Nucleus accumbens (tissue), 56 donors: ENCODE data around the gene CCDC194.

Experiments used
- DNase-seq, 56 donors: peaks; one replicate each; lab custom pipeline; 2025; lab: John Stamatoyannopoulos, UW

The CCDC194 gene

DNA sequence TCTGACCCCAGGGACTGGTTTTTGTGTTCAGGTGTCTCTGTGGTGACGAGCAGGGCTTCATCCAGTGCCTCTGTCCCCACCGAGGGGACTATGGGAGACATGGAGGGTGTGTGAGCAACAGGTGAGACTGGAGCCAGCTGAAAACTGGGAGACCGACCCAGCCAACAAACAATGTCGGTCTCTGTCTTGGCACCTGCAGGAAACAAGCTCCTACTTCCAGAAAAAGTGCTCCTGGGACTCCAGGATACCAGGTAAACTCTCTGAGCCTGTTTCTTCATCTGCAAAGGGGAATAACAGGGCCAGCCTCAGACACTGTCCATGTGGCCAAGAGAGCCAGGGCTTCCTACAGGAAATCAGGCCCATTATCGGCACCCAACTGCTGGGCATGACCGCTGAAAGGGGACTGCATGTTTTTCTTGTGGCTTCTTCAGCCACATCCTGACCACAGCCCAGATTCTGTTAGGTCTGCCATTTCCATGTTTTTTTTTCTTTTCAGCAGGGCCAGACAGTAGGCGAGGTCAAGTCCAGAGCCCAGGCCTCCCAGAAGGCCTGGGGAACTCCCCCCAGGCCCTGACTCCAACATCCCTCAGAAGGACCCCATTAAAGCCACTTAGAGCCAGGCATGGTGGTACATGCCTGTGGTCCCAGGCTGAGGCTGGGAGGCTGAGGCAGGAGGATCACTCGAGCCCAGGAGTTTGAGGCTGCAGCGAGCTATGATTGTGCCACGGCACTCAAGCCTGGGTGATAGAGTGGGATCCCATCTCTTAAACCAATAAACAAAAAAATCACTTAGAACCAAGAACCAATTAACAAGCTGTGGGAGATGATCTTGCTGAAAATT is 12.3 kb upstream of the CCDC194 start:
- DNase-seq, result peak in 5 of 56 donors; percentile 3 to 24 (median 5)

DNA sequence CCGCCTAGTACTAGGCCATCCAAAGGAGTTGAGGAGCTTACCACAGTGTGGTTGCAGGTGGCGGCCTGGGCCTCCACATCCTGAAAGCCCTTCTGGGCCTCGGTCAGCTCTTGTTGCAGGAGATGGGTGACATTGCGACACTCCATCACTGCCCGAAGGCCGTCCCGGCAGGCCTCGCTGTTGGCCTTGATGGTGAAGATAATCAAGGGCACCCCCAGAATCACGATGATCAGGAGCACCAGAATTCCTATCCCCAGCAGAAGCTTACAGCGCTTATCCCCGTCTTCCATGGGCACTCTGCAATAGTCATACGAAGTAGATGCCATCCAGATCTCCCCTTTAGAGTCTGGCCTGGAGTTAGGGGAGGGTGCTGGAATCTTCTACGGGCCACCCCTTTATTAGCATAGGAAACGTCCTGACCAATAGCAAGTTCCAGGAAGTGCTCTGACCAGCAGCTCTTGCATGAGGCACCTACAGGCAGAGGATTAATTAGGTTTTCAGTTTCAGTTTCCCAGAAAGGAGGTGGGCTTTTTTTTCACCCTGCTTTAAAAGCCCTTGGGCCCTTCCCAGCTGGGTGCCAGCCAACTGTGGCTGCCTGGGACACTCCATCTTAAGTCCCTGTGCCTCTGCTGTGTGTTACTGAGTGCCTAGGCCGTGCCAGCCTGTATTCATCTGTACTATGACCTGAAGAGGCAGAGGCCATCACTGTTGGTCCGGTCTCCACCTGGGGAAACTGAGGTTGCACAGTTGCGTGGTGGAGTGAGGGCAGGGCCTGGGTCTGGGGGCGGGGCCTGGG is 11.5 kb upstream of the CCDC194 start, which contains the start of gene BST2:
BST2 (minus strand) TSS at position 381 of the 796 bp plus-strand sequence; CDS start at position 326, 55 bp downstream.
- peak in 24 of 56 donors; percentile 1 to 59 (median 18) for DNase-seq

DNA sequence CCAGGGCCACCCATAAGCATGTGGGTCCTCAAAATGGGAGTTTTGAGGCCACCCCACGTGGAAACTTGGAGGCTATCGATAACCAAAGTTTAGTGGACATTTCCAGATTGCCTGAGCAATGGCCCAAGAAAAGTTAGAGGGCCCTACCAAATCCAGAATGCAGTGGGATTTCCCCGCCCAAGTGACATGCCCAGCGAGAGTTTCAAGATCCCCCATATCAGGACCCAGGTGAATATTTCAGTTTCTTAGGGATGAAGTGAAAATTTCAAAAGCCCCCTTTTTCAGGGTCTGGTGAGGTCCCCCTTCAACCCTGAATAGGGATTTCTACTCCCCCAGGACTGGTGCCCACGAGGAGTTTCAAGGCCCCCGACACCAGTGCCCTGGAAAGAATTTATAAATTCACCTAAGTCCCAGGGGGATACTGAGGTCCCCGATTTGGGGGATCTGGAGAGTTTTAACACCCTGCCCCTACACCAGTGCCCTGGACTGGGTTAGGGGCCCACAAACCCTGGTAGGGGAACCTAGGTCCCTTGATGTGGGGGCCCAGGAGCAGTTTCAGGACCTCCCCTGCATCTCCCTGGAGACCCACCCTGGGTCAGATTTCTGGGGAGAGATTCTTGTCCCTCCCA is 10.7 kb upstream of the CCDC194 start:
- DNase-seq, result no peak

DNA sequence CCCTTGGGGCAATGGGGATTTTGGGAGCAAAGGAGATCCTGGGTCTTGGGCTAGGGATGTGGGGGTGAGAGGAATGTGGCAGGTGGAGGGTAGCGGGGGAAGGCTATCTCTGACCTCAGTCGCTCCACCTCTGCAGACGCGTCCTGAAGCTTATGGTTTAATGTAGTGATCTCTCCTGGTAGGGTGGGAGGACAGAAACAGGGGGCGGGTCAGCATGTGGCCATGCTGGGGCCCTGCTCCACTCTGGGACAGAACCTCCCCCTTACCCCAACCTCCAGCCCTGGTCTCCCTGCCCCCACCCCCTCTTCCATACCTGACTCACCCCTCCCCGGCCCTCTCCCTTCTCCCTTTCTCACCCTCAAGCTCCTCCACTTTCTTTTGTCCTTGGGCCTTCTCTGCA is 10.0 kb upstream of the CCDC194 start:
- no peak for DNase-seq

DNA sequence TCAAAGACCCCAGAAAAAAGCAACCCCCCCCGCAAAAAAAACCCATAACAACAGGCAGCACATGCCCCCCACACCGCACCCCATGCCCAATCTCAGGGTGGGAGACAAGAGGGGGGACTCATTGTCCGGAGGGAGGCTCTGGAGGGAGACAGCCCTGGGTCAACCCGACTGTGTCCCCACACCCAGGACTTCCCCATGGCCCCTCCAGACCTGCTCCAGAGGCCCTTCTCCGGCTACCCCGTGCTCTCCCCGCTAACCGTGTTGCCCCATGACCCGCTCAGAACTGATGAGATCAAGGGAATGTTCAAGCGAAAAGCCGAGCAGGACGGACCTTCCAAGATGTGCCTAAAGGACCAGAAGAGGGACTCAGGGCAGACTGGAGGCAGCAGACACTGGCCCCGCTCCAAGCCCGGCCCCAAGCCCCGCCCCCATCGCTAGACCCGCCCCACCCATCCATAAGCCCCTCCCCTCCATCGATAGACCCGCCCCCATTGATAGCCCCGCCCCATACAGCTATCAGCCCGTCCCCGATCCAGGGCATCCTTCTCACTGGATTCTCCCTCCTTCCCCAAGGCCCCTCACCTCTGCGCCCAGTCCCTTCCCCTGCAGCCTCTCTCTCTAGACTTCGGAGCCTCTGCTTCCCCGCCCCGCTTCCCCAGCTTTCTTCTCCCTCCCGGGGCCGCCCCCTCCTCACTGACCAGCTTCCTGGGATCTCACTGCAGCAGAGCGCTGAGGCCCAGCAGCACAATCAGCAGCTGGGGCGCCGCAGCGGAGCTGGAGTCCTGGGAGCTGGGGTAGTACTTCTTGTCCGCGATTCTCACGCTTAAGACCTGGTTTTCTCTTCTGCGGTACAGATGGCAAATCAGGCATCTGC is 9.2 kb upstream of the CCDC194 start:
- DNase-seq, result peak in 2 of 56 donors; percentile 35 to 42

DNA sequence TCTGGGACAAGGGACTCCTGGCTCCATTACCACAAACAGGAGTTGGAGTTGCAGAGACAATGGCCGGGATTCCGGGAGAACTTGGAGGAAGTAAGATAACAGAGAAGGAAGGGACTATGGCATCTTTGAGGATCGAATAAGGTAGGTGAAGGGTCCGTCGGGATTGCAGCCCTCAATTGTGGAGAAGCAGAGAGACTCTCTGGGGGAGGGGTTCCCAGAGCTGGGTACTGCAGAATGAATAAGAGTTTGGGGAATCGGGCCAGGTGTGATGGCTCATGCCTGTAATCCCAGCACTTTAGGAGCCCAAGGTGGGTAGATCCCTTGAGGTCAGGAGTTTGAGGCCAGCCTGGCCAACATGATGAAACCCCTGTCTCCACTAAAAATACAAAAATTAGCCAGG is 7.6 kb upstream of the CCDC194 start:
- no peak for DNase-seq

DNA sequence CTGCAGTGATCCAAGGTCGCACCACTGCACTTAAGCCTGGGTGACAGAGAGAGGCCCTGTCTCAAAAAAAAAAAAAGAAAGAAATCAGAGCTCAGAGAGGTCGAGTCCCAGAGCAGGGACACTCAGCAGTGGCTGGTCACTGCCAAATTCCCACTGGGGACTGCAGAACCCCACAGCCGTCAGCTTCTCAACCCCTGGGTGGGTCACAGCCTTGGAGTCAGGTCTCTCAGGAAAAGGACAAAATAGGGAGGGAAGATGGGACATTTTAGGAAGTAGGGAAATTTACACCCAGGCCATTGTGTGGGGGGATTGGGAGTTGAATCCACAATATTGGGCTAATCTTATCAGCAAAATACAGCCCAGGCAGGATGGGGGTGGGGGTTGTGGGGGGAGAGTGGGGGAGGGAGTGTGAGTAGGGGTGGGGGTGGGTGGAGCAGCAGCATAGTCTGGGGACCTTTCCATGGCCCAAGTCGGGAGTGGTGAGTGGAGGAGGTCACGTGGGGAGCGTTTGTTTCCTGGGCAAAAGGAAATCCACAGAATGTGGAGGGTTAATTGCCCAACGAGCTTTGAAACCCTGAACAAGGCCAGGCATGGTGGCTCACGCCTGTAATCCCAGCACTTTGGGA is 5.0 kb upstream of the CCDC194 start:
- no peak for DNase-seq

DNA sequence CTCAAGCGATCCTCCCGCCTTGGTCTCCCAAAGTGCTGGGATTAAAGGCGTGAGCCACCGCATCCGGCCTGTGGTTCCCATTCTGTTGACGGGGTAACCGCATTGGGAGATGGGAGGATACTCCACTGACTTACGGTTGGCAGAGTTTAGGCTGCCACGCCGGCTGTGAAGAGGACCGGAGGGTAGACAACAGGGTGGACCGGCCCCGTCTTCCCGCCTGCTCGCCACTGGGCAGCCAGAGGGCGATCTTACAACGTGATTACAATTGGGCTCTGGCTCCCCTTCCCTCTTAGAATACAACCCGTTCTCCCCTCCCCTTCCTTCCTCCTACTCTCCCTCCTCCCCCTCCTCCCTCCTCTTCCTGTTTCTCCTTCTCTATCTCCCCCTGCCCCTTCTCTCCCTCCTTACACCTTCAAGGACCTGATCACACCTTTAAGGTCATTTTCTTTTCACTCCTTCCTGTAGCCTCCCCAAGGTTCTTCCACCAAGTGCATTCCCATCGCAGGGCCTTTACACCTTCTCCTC is 957 bp upstream of the CCDC194 start:
- peak in 5 of 56 donors; percentile 8 to 33 (median 13) for DNase-seq

DNA sequence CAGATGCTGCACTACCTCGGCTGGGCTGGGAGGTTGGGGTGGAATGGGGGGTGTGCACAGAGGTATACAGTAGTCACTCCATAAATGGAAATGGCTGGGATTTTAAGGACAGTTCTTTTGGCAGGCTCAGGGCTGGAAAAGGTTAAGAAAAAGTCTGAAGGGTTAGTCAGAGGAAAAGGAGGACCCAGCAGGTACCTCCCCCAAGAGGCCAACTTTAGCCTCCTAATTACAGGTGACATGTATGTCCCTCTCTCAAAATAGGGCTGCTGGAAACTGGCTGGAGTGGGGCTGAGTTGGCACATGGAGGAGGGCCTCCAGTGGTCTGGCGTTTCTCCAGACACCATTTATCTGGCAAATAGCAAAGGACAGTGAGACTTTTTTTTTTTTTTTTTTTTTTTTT is 994 bp downstream of the CCDC194 start:
- no peak for DNase-seq

DNA sequence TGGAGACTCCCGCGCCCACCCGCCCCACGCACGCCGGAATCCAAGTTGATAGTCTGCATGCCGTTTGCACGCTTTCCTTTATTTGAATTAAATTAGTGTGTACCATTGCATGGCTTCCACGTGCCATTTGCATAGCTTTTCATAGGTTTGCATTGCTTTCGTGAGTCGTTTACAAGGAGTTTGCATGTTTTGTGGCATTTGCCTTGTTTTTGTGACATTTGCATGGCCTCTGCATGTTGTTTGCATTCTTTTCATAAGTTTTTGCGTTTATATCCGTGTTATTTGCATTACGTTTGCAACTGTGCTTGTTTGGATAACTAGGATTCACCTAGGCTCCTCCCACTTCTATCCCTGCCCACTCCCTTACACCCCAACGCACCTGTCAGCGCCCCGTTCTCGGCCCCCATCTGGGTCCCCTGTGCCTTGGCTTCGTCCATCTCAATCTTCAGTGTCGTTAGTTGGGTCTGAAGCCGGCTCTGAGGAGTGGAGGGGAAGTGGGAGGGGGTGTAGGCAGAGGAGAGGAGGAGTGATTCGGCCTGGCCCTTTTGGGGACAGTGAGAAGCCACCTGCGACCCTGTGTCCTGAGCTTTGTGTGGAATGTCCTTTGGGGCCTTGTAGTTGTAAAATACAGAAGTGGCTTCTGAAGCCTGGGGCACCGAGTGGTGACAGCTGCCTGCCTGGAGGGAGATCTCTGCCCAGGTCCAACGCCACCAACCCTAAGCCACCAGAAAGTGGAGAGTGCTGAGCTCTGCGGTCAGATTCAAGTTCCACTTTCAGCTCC is 2.4 kb downstream of the CCDC194 start:
- DNase-seq, result peak in 1 of 56 donors; percentile 6

DNA sequence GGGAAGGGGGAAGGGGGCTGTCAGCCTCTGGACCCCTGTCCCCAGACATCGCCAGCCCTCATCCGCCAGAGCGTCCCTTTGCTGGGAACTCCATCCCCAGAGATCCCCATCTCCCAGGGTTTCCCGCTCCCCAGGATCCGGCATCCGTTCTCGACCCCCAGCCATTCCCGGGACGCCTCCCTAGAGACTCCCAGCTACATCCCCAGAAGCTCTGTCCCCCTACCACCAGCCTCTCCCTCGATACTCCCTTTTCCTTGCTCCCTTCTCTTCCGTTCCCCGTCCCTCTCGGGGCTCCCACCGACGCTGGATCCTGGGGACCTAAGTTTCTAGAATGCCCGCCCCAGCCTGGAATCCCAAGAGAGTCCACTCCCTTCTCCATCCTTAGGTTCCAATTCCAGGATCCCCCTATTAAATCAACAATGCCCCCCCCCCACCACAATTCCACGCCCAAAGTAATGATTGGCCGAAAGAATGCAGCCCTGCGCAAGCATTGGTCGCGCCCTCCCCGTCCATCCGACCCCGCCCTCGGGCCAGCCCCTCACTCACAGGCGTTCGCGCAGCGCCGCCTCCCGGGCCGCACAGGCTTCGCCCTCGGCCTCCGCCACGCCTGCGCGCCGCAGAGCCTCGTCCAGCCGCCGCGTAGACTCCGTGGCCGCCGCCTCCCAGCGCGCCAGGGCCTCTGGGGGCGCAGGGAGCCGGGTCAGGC is 3.2 kb downstream of the CCDC194 start:
- DNase-seq, result peak in 52 of 56 donors; percentile 14 to 88 (median 66)

DNA sequence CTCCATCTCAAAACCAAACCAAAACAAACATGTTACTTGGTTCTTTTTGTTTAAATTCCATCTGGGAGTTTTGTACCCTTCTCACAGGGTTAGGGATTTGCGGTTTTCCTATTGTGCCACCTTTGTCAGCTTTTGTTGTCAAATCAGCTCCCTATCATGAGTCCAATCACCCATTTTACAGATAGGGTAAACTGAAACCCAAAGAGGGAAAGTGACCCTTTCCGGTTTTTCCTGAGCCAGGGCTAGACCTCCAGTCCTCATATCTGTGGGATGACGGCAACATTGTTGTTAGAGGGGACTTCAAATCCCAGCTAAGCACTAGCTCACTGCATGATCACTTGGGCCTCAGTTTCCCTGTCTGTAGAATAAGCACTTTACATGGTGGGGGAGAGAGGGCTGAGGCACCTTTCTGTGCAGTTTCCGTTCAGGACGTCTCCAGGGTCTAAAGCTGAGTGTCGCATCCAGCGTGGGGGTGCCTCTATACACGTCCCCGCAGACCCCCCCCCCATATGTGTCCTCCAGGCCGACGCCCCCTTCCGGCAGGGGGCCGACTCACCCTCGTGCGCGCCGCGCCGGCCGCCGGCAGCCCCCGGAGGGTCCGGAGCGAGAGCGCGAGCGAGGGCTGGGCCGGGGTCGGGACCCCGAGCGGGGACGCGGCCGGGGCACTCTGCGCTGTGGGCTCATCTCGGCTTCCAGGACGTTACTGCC is 3.9 kb downstream of the CCDC194 start:
- no peak for DNase-seq

DNA sequence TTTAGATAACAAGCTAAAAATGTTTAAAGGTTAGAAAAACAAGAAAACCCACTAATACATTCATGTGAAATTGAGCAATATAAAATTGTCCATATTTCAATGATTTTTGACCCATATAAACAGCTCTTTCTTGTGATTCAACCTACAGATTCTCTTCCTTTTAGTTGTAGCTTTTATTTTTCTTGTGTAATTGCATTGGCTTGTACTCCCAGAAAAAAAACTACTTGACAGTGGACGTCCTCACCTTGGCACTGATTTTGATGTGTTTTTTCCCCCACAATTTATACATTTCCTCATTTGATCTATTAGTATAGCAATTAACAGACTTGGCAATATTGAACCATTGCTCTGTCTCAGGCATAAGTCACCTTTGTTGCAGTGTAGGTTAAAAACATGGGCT is 4.7 kb downstream of the CCDC194 start:
- DNase-seq, result no peak

DNA sequence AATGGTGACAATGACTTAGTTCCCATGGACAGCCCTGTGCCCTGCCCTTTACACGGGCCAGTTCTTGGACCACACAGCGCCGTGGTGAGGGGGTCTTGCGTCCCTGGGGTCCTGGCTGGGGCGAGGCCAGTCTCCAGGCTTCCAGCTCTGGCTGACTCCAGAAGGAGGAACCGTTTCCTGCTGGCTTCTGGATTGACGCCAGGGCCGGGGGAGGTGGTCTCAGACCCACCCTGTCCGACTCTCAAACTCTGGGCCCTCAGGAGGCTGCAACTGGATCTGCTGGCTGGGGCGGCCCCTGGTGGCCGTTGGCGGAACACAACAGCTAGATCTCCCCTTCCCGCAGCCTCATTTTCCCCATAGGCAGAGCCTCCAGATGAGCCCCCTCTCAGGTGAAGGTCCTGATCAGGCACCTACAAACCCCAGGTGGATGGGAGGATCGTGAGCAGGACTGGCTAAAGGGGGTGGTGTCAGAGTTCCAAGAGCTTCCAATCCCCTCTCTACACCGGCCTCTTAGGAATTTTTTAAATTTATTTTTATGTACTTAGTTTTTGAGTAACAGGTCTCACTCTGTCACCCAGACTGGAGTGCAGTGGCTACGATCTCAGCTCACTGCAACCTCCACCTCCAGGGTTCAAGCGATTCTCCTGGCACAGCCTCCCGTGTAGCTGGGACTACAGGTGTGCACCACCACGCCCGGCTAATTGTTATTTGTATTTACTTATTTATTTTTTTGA is 8.0 kb downstream of the CCDC194 start:
- peak in 9 of 56 donors; percentile 2 to 39 (median 7) for DNase-seq

DNA sequence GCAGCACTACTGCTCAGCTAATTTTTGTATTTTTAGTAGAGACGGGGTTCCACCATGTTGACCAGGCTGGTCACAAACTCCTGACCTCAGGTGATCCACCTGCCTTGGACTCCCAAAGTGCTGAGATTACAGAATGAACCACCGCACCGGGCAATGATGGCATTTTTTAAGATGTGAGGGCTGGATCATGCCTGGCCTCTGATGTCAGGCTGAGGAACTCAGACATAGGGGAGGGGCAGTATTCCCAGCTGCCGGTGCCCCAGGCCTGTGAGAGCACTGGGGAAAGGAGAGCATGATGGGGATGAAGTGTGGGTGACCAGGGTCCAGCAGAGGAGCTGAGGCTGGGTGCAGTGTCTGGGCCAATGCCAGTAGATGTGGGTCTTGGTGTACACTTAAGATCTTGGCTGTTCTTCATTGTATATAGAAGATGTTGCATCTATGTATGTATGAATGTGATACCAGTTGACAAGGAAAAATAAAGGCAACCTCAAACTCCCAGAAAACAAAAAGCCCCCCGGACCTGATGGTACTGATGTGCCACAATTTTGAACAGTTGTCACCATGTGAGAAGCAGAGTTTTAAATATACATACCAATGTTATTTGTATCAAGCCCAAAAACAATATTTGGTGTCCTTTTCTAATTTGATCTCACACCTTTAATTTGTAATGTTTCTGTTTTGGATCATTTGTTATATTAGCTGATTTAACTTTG is 13.4 kb downstream of the CCDC194 start:
- no peak for DNase-seq

DNA sequence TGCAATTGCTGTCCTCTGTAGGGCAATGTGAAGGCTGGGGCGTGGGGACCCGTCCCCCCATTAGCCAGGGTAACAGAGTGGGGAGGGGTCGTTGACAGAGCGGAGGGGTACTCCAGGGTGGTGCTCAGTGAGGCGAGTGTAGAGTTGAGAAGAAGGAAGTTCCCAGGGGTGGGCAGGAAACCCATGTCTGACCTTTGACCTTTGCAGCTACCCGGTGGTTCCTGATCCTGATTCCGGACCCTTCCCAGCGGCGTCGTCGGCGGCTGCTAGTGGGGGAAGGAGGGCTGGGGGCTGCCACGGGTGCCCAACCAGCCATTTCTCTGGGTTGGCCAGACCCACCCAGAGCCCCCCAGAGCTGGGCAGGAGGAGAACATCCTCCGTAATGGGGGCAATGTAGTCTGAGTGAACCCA is 14.8 kb downstream of the CCDC194 start:
- no peak for DNase-seq
